Forelimb muscle (tissue), 1 donor: ENCODE data around the gene C8G. TPM values are rescaled to one million over a fixed set of nuclear protein-coding genes. Genes with fewer than 3 reads are reported as not detected.

Source experiments
- DNase-seq: peaks from one replicate; pipeline ENCODE4 v3.0.0-alpha.2; 2013; ENCODE audit warnings: low read depth
- polyA plus RNA-seq: library from polyadenylated mRNA; unstranded; fragments of 120-200 nt; gene quantifications from one replicate; pipeline ENCODE4 v1.2.1, GENCODE V29; 2013; ENCODE audit not compliant: insufficient read length

The C8G gene
- polyA plus RNA-seq, 1 donor = 0.32 TPM

GRCh38 chr9:136941231-136942111, 3.6 kb upstream of the C8G start:
- no peak for DNase-seq

GRCh38 chr9:136942112-136942880, 2.7 kb upstream of the C8G start:
- DNase-seq = no peak

DNA sequence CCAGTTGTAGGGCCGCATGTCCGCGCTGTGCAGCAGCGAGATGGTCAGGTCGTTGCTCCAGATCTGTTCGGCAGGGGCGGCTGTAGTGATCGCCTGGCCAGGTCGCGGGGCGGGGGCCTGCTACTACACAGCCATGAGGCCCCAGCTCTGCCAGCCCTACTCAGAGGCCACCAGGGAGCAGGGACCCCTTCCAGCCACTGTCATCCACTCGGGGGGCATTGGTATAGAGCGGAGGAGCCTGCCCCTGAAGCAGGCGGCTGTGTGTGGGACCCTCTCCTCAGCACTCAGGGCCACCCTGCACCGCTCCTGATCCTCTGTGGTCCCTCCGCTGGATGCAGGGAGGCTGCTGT, 2.2 kb upstream of the C8G start:
- DNase-seq = no peak

GRCh38 chr9:136943291-136944211, 1.5 kb upstream of the C8G start:
- DNase-seq = no peak

GRCh38 chr9:136944212-136944518, 878 bp upstream of the C8G start:
- no peak for DNase-seq

DNA sequence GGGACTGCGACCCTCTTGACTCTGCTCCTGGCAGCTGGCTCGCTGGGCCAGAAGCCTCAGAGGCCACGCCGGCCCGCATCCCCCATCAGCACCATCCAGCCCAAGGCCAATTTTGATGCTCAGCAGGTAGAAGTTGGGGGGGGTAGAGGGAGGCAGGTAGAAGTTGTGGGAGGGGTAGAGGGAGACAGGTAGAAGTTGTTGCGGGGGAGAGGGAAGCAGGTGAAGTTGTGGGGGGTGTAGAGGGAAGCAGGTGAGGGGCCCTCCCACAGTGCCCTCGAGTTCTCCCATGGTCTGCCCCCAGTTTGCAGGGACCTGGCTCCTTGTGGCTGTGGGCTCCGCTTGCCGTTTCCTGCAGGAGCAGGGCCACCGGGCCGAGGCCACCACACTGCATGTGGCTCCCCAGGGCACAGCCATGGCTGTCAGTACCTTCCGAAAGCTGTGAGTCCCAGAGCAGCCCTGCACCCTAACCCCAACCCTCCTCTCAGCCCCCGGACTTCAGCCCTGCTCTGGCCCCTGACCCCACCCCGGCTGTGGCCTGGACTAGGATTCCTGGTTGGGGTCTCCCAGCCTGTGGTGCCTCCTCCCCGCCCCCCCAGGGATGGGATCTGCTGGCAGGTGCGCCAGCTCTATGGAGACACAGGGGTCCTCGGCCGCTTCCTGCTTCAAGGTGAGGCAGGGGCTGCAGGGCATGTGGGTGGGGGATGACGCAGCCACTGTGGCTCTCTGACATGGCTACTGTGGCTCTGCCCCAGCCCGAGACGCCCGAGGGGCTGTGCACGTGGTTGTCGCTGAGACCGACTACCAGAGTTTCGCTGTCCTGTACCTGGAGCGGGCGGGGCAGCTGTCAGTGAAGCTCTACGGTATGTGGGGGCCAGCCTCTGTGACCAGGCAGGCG, 537 bp downstream of the C8G start:
- DNase-seq = no peak

- DNase-seq = no peak
Observed at GRCh38 chr9:136946228-136947027, 1.4 kb downstream of the C8G start.

- no peak for DNase-seq
Observed at GRCh38 chr9:136947028-136947891, 2.2 kb downstream of the C8G start.

DNA sequence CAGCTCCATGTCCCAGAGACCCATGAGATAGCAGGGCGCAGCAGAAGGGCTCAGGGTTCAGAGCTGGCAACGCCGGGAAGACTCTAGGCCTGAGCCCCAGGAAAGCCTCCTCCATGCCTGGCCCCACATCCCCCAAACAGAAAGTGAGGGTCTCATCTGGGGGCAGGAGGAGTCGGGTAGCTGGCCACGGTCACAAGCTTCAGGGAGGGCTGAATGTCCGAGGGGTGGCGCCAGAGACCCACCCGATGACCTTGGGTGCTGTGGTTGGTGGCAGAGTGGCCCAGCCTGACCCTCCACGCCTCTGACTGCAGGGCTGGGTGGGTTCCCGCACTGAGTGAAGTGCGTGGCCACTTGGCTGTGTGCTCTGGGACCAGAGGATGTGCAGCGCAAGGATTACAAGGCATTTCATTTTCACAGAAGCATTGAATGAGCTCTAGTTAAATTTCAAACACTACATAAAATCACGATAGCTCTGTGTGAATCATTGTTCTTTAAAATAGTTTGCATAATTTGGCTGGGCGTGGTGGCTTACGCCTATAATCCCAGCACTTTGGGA, 3.0 kb downstream of the C8G start:
- no peak for DNase-seq

GRCh38 chr9:136949239-136949816, 4.3 kb downstream of the C8G start:
- DNase-seq = no peak

GRCh38 chr9:136949817-136950655, 5.0 kb downstream of the C8G start:
- DNase-seq = no peak

GRCh38 chr9:136950656-136951276, 5.7 kb downstream of the C8G start:
- no peak for DNase-seq

GRCh38 chr9:136951541-136952320, 6.7 kb downstream of the C8G start, which contains the start of gene LCN12:
TSS of gene LCN12 (plus strand) at chr9:136952273. CDS start at chr9:136952328, 55 bp downstream.
- no peak for DNase-seq

DNA sequence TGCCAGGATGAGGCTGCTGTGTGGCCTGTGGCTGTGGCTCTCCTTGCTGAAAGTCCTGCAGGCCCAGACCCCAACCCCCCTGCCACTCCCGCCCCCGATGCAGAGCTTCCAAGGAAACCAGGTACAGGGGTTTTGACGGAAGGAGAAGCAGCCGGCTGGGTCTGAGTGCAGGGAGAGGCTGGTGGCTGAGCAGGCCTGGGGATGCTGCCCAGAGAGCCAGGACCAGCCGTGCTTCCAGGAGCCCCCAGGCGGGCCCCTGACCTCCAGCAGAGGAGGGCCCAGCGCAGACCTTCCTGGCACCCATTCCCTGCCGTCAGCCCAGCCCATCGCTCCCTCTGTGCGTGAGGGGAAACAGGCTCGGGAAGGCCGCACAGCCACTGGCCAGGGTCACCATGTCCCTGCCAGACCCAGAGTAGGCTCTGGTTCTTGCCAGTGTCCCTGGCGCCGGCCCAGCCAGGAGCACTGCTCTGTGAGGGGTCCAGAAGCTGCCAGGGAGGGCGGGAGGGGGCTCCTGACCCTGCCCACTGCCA, 7.3 kb downstream of the C8G start:
- DNase-seq = no peak

DNA sequence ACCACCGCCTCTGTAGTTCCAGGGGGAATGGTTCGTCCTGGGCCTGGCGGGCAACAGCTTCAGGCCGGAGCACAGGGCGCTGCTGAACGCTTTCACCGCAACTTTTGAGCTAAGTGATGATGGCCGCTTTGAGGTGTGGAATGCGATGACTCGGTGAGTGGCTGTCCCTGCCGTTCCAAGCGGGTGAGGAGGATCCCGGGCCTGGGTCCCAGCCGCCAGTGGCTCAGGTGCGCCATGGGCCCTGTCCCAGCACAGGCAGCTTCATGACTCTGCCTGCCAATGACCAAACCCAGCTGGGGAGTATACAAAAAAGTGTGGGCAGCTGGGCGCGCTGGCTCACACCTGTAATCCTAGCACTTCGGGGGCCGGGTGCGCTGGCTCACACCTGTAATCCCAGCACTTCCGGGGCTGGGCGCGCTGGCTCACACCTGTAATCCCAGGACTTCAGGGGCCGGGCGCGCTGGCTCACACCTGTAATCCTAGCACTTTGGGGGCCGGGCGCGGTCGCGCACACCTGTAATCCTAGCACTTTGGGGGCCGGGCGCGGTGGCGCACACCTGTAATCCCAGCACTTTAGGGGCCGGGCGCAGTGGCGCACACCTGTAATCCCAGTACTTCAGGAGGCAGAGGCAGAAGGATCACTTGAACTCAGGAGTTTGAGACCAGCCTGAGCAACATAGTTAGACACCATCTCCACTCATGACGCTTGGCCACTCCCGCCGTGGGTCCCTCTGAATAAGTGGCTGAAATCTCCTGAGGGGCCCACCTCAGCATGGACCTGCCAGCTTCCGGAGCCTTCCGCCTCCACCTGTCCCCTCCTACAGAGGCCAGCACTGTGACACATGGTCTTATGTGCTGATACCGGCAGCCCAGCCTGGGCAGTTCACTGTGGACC, 8.1 kb downstream of the C8G start:
- no peak for DNase-seq
